ENCODE measurements around the gene SAPCD2. TPM values are rescaled to one million over a fixed set of nuclear protein-coding genes. Genes with fewer than 3 reads are reported as not detected.
"Not testable (repeated sequence)": the region's sequence is repeated elsewhere in the genome, so short reads cannot be mapped to it uniquely, and the experiment has no call there.

The SAPCD2 gene
- total RNA-seq, 3 donors from 2014 or later = 2.7 to 11.2 (median 6.0) TPM

DNA sequence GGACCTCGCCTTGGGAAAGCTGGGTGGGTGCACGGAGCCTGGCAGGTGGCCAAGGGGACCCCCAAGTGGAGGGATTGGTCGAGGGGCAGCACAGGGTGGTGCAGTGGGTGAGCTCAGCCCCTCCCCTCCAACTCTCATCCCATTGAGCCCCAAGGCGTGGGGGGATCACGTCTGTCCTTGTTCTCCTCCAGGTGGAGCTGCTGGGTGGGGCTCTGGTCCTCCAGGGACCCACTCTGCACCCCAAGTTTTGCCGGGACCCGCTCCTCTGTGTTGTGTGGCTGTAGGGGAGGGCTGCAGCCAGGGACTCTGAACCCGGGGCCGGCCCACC lies 34.9 kb downstream of the SAPCD2 start:
- intact Hi-C loops (cut with DNase I, micrococcal nuclease) = no loop called here
- no peak for DNase-seq
- TF ChIP-seq, protein P1, sequence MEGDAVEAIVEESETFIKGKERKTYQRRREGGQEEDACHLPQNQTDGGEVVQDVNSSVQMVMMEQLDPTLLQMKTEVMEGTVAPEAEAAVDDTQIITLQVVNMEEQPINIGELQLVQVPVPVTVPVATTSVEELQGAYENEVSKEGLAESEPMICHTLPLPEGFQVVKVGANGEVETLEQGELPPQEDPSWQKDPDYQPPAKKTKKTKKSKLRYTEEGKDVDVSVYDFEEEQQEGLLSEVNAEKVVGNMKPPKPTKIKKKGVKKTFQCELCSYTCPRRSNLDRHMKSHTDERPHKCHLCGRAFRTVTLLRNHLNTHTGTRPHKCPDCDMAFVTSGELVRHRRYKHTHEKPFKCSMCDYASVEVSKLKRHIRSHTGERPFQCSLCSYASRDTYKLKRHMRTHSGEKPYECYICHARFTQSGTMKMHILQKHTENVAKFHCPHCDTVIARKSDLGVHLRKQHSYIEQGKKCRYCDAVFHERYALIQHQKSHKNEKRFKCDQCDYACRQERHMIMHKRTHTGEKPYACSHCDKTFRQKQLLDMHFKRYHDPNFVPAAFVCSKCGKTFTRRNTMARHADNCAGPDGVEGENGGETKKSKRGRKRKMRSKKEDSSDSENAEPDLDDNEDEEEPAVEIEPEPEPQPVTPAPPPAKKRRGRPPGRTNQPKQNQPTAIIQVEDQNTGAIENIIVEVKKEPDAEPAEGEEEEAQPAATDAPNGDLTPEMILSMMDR (IDR thresholded peaks at IDR 0.05) = no peak
- H3K4me3 ChIP-seq = no peak overlapping the region
- H3K36me3 ChIP-seq (ENCODE audit: low read depth) = no peaks in the 10 kb centered on the region
- ATAC-seq = no peak
- no peaks in the 10 kb centered on the region for H3K9me3 ChIP-seq
- peaks cover 20% of the 10 kb centered on the region for H3K4me1 ChIP-seq (ENCODE audit: low read depth)

DNA sequence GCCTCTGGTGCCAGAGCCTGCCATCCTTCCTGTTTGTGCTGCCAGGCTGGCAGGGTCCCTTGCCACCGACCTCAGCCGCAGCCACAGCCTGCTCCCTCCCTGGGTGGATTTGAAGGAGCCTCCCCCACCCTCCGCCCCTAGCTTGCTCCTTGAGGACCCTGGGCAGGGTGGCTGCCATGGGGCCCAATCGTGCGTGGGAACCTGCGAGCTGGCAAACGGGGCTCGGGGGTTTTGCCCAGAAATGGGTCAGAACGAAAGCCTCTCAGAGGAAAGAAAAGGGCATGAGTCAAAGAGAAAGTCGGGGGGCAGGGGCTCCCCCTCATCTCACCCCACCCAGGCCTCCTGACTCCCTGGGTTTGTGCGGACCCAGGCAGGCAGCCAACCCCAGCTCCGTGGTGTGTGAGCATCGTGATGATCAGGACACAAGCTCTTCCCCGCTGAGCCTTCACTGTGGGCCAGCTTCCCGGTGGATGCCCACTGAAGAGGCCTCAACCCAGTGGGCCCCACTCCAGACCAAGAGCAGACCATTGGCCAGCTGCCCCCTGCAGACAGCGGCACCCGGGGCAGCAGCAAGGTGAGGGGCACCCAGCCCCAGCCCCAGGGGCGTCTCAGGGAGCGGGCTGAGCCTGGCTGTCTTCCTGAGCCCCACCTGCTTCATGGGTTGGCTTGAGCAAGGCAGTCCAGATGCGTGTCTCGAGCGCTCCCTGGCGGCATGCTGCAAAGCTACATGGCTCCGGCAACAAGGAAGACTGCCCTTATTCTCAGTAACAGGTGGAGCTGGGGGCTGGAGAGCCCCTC lies 35.4 kb downstream of the SAPCD2 start:
- Histone ChIP-seq H3K4me3 (no peak overlapping the region), H3K4me1 (ENCODE audit: low read depth) (peaks cover 23% of the 10 kb centered on the region), H3K36me3 (ENCODE audit: low read depth) (no peaks in the 10 kb centered on the region), H3K9me3 (no peaks in the 10 kb centered on the region)
- DNase-seq = peak; percentile 80 to 93 (median 91)
- intact Hi-C loops (cut with DNase I, micrococcal nuclease) = loop anchor here in 1 of 2 donors (5.0 kb wide), 1 partner anchor 253 kb away; no protein-coding TSS in a partner anchor
- ATAC-seq = peak; percentile 90
- TF ChIP-seq, protein P1 (IDR thresholded peaks at IDR 0.05) = peak; percentile 90

DNA sequence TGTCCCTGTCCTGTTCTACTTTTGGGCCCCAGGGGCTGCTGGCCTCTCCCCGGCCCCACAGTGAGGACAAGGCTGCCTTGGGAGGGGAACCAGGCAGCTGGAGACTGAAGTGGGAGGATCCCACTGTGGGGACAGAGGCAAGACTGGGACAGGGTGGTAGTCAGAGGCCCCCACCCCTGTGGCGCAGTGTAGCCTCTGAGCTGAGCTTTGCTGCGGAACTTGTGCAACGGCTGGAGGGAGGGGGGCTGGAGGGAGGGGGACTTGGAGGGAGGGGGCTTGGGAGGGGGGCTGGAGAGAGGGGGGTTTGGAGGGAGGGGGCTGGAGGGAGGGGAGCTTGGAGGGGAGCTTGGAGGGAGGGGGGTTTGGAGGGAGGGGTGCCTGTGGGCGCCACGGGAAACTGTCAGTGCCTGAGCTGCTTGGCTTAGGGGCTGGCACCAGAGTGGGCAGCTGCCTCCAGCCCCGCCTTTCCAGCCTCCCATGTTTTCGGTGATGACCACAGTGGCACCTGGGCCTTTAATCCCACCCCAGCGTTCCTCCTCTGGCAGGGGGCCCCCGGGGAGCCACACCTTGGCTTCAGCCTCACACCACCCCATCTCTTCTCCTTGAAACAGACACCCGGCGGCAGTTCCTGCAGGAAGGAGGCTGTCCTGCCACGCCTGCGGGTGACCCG lies 36.2 kb downstream of the SAPCD2 start:
- Histone ChIP-seq H3K9me3 (no peaks in the 10 kb centered on the region), H3K4me1 (ENCODE audit: low read depth) (peaks cover 30% of the 10 kb centered on the region), H3K36me3 (ENCODE audit: low read depth) (no peaks in the 10 kb centered on the region), H3K4me3 (no peak overlapping the region)
- intact Hi-C loops (cut with DNase I, micrococcal nuclease) = loop anchor here in 1 of 2 donors (5.0 kb wide), 1 partner anchor 252 kb away; no protein-coding TSS in a partner anchor
- ATAC-seq (peak; percentile 64), DNase-seq (peak in 2 of 3 donors; percentile 69 to 85)
- TF ChIP-seq, protein P1 (IDR thresholded peaks at IDR 0.05) = no peak

DNA sequence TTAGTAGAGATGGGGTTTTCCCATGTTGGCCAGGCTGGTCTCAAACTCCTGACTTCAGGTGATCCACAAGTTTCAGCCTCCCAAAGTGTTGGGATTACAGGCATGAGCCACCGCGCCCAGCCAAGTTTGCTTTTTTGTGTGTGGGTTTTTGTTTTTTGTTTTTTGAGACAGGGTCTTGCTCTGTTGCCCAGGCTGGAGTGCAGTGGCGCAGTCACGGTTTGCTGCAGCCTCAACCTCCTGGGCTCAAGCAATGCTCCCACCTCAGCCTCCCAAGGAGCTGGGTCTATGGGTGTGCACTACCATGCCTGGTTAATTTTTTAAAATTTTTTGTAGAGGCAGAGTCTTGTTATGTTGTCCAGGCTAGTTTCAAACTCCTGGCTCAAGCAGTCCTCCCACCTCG lies 36.9 kb downstream of the SAPCD2 start:
- intact Hi-C loops (cut with DNase I, micrococcal nuclease) = loop anchor here in 1 of 2 donors (5.0 kb wide), 1 partner anchor 251 kb away; no protein-coding TSS in a partner anchor
- ATAC-seq; H3K36me3 ChIP-seq (ENCODE audit: low read depth); H3K4me3 ChIP-seq; H3K9me3 ChIP-seq; DNase-seq: not testable (repeated sequence)
- peaks cover 37% of the 10 kb centered on the region for H3K4me1 ChIP-seq (ENCODE audit: low read depth)

DNA sequence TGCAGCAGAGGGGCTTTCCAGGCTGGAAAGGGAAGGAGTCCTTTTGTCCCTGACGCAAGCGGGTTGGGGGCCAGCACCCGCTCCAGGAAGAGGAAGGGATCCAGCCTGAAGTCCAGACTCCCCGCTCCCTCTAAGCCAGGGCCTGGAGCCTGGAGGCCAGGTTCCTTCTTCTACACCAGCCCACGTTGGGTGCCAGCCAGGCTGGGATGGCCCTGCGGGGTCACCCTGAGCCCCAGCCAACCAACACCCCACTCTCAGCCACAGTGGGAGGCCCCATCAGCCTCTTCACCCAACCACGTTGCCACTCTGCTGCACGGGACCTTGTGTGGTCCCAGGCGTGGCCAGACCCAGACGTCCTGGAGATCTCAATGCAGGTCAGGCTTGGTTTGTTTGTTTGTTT lies 37.5 kb downstream of the SAPCD2 start:
- no peaks in the 10 kb centered on the region for H3K9me3 ChIP-seq
- peaks cover 38% of the 10 kb centered on the region for H3K4me1 ChIP-seq (ENCODE audit: low read depth)
- H3K4me3 ChIP-seq = no peak overlapping the region
- TF ChIP-seq, protein P1 (IDR thresholded peaks at IDR 0.05) = no peak
- DNase-seq (peak in 1 of 3 donors; percentile 76), ATAC-seq (no peak)
- H3K36me3 ChIP-seq (ENCODE audit: low read depth) = no peaks in the 10 kb centered on the region
- intact Hi-C loops (cut with DNase I, micrococcal nuclease) = loop anchor here in 1 of 2 donors (5.0 kb wide), 1 partner anchor 251 kb away; no protein-coding TSS in a partner anchor
